K562 (cell line): ENCODE data around the gene CXXC1. TPM values are rescaled to one million over a fixed set of nuclear protein-coding genes. Genes with fewer than 3 reads are reported as not detected.

Source experiments
- BMI1 ChIP-seq: fragments of 150-350 bp; IDR thresholded peaks from 2 replicates; pipeline ENCODE4 v1.6.1; 2014; ENCODE audit warnings: low read length
- GTF2B ChIP-seq: IDR thresholded peaks from 2 replicates; pipeline ENCODE4 v1.6.1; 2011; ENCODE audit not compliant: insufficient read length; ENCODE audit errors: extremely low read depth
- GTF2E2 ChIP-seq: fragments of 200-800 bp; sonication (Bioruptor generic); IDR thresholded peaks from 2 replicates; pipeline ENCODE4 v1.6.1; 2016; ENCODE audit warnings: missing genetic modification characterization, missing compliant biosample characterization
- KDM1A ChIP-seq, 2 experiments: fragments of 450-650 bp; IDR thresholded peaks; 2 replicates each; pipeline ENCODE4 v1.6.1; 2016; ENCODE audit warnings: mild to moderate bottlenecking in 2 of 2
- LARP7 ChIP-seq: fragments of 450-650 bp; IDR thresholded peaks from 2 replicates; pipeline ENCODE4 v1.6.1; 2016
- MTF1 ChIP-seq: fragments of 250-450 bp; sonication (Bioruptor Pico); IDR thresholded peaks from 2 replicates; pipeline ENCODE4 v1.9.0; 2021; ENCODE audit warnings: moderate library complexity, mild to moderate bottlenecking, inconsistent platforms, borderline replicate concordance
- NFXL1 ChIP-seq: fragments of 450-650 bp; formaldehyde crosslinking; IDR thresholded peaks from 2 replicates; pipeline ENCODE4 v1.4.0; 2021; ENCODE audit warnings: mild to moderate bottlenecking
- POLR2B ChIP-seq: fragments of 450-650 bp; IDR thresholded peaks from 2 replicates; pipeline ENCODE4 v1.6.1; 2018; ENCODE audit warnings: low read depth; ENCODE audit not compliant: partially characterized antibody
- SRSF9 ChIP-seq: fragments of 200-400 bp; formaldehyde crosslinking; IDR thresholded peaks from 2 replicates; pipeline ENCODE4 v1.6.1; 2017; ENCODE audit warnings: low read depth, low read length, borderline replicate concordance
- TCF3 ChIP-seq: sonication (generic); formaldehyde crosslinking; IDR thresholded peaks from 2 replicates; pipeline ENCODE4 v1.4.0; 2020; ENCODE audit warnings: mild to moderate bottlenecking, missing genetic modification reagents
- TEAD1 ChIP-seq, 2 experiments: fragments of 450-650 bp in 1 of 2; sonication (generic) in 1 of 2; formaldehyde crosslinking; IDR thresholded peaks; 2 replicates each; pipeline versions ENCODE4 v1.4.0 to v1.8.0; 2020 to 2022; ENCODE audit warnings: mild to moderate bottlenecking in 2 of 2, missing genetic modification reagents in 1 of 2
- TGIF2 ChIP-seq: sonication (generic); formaldehyde crosslinking; IDR thresholded peaks from 2 replicates; pipeline ENCODE4 v1.8.1; 2022; ENCODE audit warnings: mild to moderate bottlenecking, missing genetic modification reagents, moderate library complexity
- THAP7 ChIP-seq: fragments of 250-450 bp; sonication (Bioruptor Pico); IDR thresholded peaks from 2 replicates; pipeline ENCODE4 v1.5.0; 2021
- U2AF1 ChIP-seq: fragments of 200-400 bp; formaldehyde crosslinking; optimal IDR thresholded peaks from 2 replicates; pipeline ENCODE3; 2017; ENCODE audit warnings: mild to moderate bottlenecking, low read depth, low read length, moderate library complexity
- ZBTB11 ChIP-seq, 3 experiments: fragments of 200-800 bp in 1 of 3; fragments of 250-450 bp in 1 of 3; fragments of 450-650 bp in 1 of 3; sonication (Bioruptor Pico) in 1 of 3; sonication (Bioruptor generic) in 1 of 3; formaldehyde crosslinking in 1 of 3; IDR thresholded peaks; 2 replicates each; pipeline versions ENCODE4 v1.6.1 to v1.8.0; 2016 to 2022; ENCODE audit warnings: mild to moderate bottlenecking in 2 of 3, missing genetic modification characterization in 2 of 3, missing compliant biosample characterization in 1 of 3, moderate library complexity in 1 of 3
- ZFX ChIP-seq: sonication (generic); formaldehyde crosslinking; IDR thresholded peaks from 2 replicates; pipeline ENCODE4 v1.8.0; 2022; ENCODE audit warnings: mild to moderate bottlenecking, missing genetic modification reagents, moderate library complexity
- ZNF175 ChIP-seq: fragments of 200-800 bp; sonication (Bioruptor generic); IDR thresholded peaks from 2 replicates; pipeline ENCODE4 v1.6.1; 2016; ENCODE audit warnings: low read depth, mild to moderate bottlenecking, missing genetic modification characterization, missing compliant biosample characterization
- ZNF263 ChIP-seq: sonication (generic); formaldehyde crosslinking; IDR thresholded peaks from 2 replicates; pipeline ENCODE4 v1.8.0; 2022; ENCODE audit warnings: mild to moderate bottlenecking, missing genetic modification reagents, borderline replicate concordance
- ZNF3 ChIP-seq: fragments of 250-450 bp; sonication (Bioruptor Pico); IDR thresholded peaks from 2 replicates; pipeline ENCODE4 v1.5.0; 2021; ENCODE audit warnings: mild to moderate bottlenecking, moderate library complexity
- ZNF561 ChIP-seq: fragments of 450-650 bp; formaldehyde crosslinking; conservative IDR thresholded peaks from 2 replicates; pipeline ENCODE4 v1.4.0; 2020; ENCODE audit warnings: mild to moderate bottlenecking, moderate library complexity
- ZNF699 ChIP-seq: fragments of 250-450 bp; sonication (Bioruptor Pico); IDR thresholded peaks from 2 replicates; pipeline ENCODE4 v1.8.0; 2021; ENCODE audit warnings: mild to moderate bottlenecking, moderate library complexity; ENCODE audit not compliant: insufficient replicate concordance
- ZNF717 ChIP-seq: fragments of 250-450 bp; sonication (Bioruptor Pico); IDR thresholded peaks from 2 replicates; pipeline ENCODE4 v1.5.0; 2021
- ZNF76 ChIP-seq: fragments of 250-450 bp; sonication (Bioruptor Pico); IDR thresholded peaks from 2 replicates; pipeline ENCODE4 v1.4.0; 2020; ENCODE audit warnings: mild to moderate bottlenecking, moderate library complexity, borderline replicate concordance
- polyA plus RNA-seq, 8 experiments: library from polyadenylated mRNA; depleted of rRNA in 4 of 8; stranded (reverse) in 5 of 8; unstranded in 3 of 8; fragments of >200 nt; fragmentation: Nextera tagmentation in 2 of 8; fragmentation: Illumina TruSeq in 1 of 8; extraction: Ambion mirVana in 2 of 8; extraction: Trizol in 1 of 8; gene quantifications; 2 replicates each; pipeline versions ENCODE4 v1.2.1 to v1.2.3, GENCODE V29; 2011 to 2014; ENCODE audit warnings: inconsistent platforms in 1 of 8, missing spikeins in 1 of 8
- total RNA-seq, 7 experiments: library from RNA; depleted of rRNA in 6 of 7; stranded (reverse); fragments of >200 nt in 6 of 7; fragmentation: Illumina TruSeq in 2 of 7; extraction: Trizol in 2 of 7; gene quantifications; 2 replicates each; pipeline versions ENCODE4 v1.2.1 to v1.2.3, GENCODE V29; 2011 to 2021; ENCODE audit warnings: low replicate concordance in 1 of 7

CXXC1 gene
- total and polyA plus RNA-seq, 9 of the 15 experiments (the other 6 are each of a cell fraction or from before 2014, with no cell fraction given), result 3.4 to 81.0 (median 34.1) TPM

- TF ChIP-seq MTF1 (CRISPR knock-in tag) (no peak), KDM1A (IDR thresholded peaks at IDR 0.05) (no peak), LARP7 (no peak), GTF2E2 (no peak), TEAD1 (CRISPR knock-in tag; IDR thresholded peaks at IDR 0.05) (peak in 1 of 2 experiments; percentile 68; a peak in 1 of 4 replicates), ZNF717 (CRISPR knock-in tag) (no peak), ZNF561 (CRISPR knock-in tag) (no peak), ZNF175 (no peak), SRSF9 (no peak), TGIF2 (no peak), ZNF699 (CRISPR knock-in tag) (no peak), ZBTB11 (CRISPR knock-in tag; IDR thresholded peaks at IDR 0.05) (peak in 1 of 3 experiments; percentile 63; a peak in 2 of 6 replicates), NFXL1 (CRISPR knock-in tag) (no peak), THAP7 (CRISPR knock-in tag) (no peak), GTF2B (no peak), POLR2B (peak; percentile 81), BMI1 (no peak), ZNF3 (CRISPR knock-in tag) (no peak), ZNF76 (CRISPR knock-in tag) (no peak), ZFX (CRISPR knock-in tag) (peak; percentile 31; the same call in 1 of the 2 replicates), U2AF1 (no peak), ZNF263 (CRISPR knock-in tag) (peak; percentile 100), TCF3 (peak; percentile 25; the same call in 1 of the 2 replicates)
Observed at GRCh38 chr18:50281295-50281971, 6.1 kb downstream of the CXXC1 start, which contains the start of gene MBD1 (continued).
